ENCODE measurements around the gene NME3. TPM values are rescaled to one million over a fixed set of nuclear protein-coding genes. Genes with fewer than 3 reads are reported as not detected.
"Not testable (repeated sequence)": the region's sequence is repeated elsewhere in the genome, so short reads cannot be mapped to it uniquely, and the experiment has no call there.

The NME3 gene
- total RNA-seq, 1 experiment from 2014 or later, result 12.9 TPM

- in situ Hi-C loops (cut with HindIII; ENCODE audit: low pct_unique_long_range_greater_than_20kb, low sequenced_read_pairs), result no loop called here
- DNase-seq (ENCODE audit: low read depth, low spot score), result no peak
Observed at GRCh38 chr16:1745181-1745899, 26.0 kb downstream of the NME3 start.

- DNase-seq (ENCODE audit: low read depth, low spot score), result no peak
- in situ Hi-C loops (cut with HindIII; ENCODE audit: low pct_unique_long_range_greater_than_20kb, low sequenced_read_pairs), result no loop called here
Observed at GRCh38 chr16:1744338-1744840, 27.0 kb downstream of the NME3 start.

GRCh38 chr16:1743376-1744337 is 27.7 kb downstream of the NME3 start:
- DNase-seq (ENCODE audit: low read depth, low spot score), result no peak
- in situ Hi-C loops (cut with HindIII; ENCODE audit: low pct_unique_long_range_greater_than_20kb, low sequenced_read_pairs), result no loop called here

GRCh38 chr16:1741553-1742165 is 29.7 kb downstream of the NME3 start:
- DNase-seq (ENCODE audit: low read depth, low spot score), result no peak
- in situ Hi-C loops (cut with HindIII; ENCODE audit: low pct_unique_long_range_greater_than_20kb, low sequenced_read_pairs), result no loop called here

- DNase-seq (ENCODE audit: low read depth, low spot score), result no peak
- in situ Hi-C loops (cut with HindIII; ENCODE audit: low pct_unique_long_range_greater_than_20kb, low sequenced_read_pairs), result no loop called here
Observed at GRCh38 chr16:1740781-1741490, 30.4 kb downstream of the NME3 start.

- in situ Hi-C loops (cut with HindIII; ENCODE audit: low pct_unique_long_range_greater_than_20kb, low sequenced_read_pairs), result no loop called here
- DNase-seq (ENCODE audit: low read depth, low spot score), result no peak
Observed at GRCh38 chr16:1740234-1740633, 31.1 kb downstream of the NME3 start.

- in situ Hi-C loops (cut with HindIII; ENCODE audit: low pct_unique_long_range_greater_than_20kb, low sequenced_read_pairs), result no loop called here
- no peak for DNase-seq (ENCODE audit: low read depth, low spot score)
Observed at GRCh38 chr16:1734816-1735215, 36.5 kb downstream of the NME3 start.

GRCh38 chr16:1734123-1734522 is 37.2 kb downstream of the NME3 start:
- in situ Hi-C loops (cut with HindIII; ENCODE audit: low pct_unique_long_range_greater_than_20kb, low sequenced_read_pairs), result no loop called here
- DNase-seq (ENCODE audit: low read depth, low spot score), result no peak

GRCh38 chr16:1732551-1732987 is 38.8 kb downstream of the NME3 start:
- in situ Hi-C loops (cut with HindIII; ENCODE audit: low pct_unique_long_range_greater_than_20kb, low sequenced_read_pairs); DNase-seq (ENCODE audit: low read depth, low spot score): not testable (repeated sequence)

GRCh38 chr16:1732071-1732470 is 39.3 kb downstream of the NME3 start:
- no peak for DNase-seq (ENCODE audit: low read depth, low spot score)

GRCh38 chr16:1731603-1732002 is 39.7 kb downstream of the NME3 start:
- DNase-seq (ENCODE audit: low read depth, low spot score), result no peak
- in situ Hi-C loops (cut with HindIII; ENCODE audit: low pct_unique_long_range_greater_than_20kb, low sequenced_read_pairs), result no loop called here

More at GRCh38 chr16:1732071-1732470, 39.3 kb downstream of the NME3 start:
- in situ Hi-C loops (cut with HindIII; ENCODE audit: low pct_unique_long_range_greater_than_20kb, low sequenced_read_pairs), result no loop called here

GRCh38 chr16:1731073-1731472 is 40.3 kb downstream of the NME3 start:
- no peak for DNase-seq (ENCODE audit: low read depth, low spot score)
- in situ Hi-C loops (cut with HindIII; ENCODE audit: low pct_unique_long_range_greater_than_20kb, low sequenced_read_pairs), result no loop called here

- DNase-seq (ENCODE audit: low read depth, low spot score), result no peak
- in situ Hi-C loops (cut with HindIII; ENCODE audit: low pct_unique_long_range_greater_than_20kb, low sequenced_read_pairs), result no loop called here
Observed at GRCh38 chr16:1729445-1729844, 41.9 kb downstream of the NME3 start.

GRCh38 chr16:1729026-1729425 is 42.3 kb downstream of the NME3 start:
- no peak for DNase-seq (ENCODE audit: low read depth, low spot score)
- in situ Hi-C loops (cut with HindIII; ENCODE audit: low pct_unique_long_range_greater_than_20kb, low sequenced_read_pairs), result no loop called here

GRCh38 chr16:1727651-1728624 is 43.4 kb downstream of the NME3 start:
- in situ Hi-C loops (cut with HindIII; ENCODE audit: low pct_unique_long_range_greater_than_20kb, low sequenced_read_pairs), result no loop called here
- no peak for DNase-seq (ENCODE audit: low read depth, low spot score)

- DNase-seq (ENCODE audit: low read depth, low spot score), result no peak
- in situ Hi-C loops (cut with HindIII; ENCODE audit: low pct_unique_long_range_greater_than_20kb, low sequenced_read_pairs), result no loop called here
Observed at GRCh38 chr16:1726661-1727502, 44.5 kb downstream of the NME3 start.

Measured in SK-MEL-5 (cell line).